Ascending aorta (tissue), 2 donors: Measurements from ENCODE around the gene AVPI1. TPM values are rescaled to one million over a fixed set of nuclear protein-coding genes. Genes with fewer than 3 reads are reported as not detected.
"Not testable (repeated sequence)": the region's sequence is repeated elsewhere in the genome, so short reads cannot be mapped to it uniquely, and the experiment has no call there.

ENCODE experiments used
- DNase-seq, 2 donors: peaks; one replicate each; pipeline ENCODE4 v3.0.0-alpha.2; 2019; ENCODE audit warnings: low spot score in 2 of 2
- H3K27ac ChIP-seq, 2 donors: fragments of 200-600 bp; sonication (generic); one replicate each; pipeline ENCODE4 v1.5.1; 2016 to 2017; ENCODE audit warnings: mild to moderate bottlenecking in 1 of 2
- H3K27me3 ChIP-seq: fragments of 200-600 bp; sonication (generic); one replicate; pipeline ENCODE4 v1.5.1; 2017
- H3K36me3 ChIP-seq, 2 donors: fragments of 200-600 bp; sonication (generic); one replicate each; pipeline ENCODE4 v1.5.1; 2016
- H3K4me1 ChIP-seq, 2 donors: fragments of 200-600 bp; sonication (generic); one replicate each; pipeline ENCODE4 v1.5.1; 2016 to 2017; ENCODE audit warnings: mild to moderate bottlenecking in 1 of 2
- H3K4me3 ChIP-seq, 2 donors: fragments of 200-600 bp; sonication (generic); one replicate each; pipeline ENCODE4 v1.5.1; 2016 to 2017; ENCODE audit warnings: mild to moderate bottlenecking in 1 of 2
- H3K9me3 ChIP-seq, 2 donors: fragments of 200-600 bp; sonication (generic); one replicate each; pipeline ENCODE4 v1.5.1; 2016
- CTCF ChIP-seq, 3 experiments: fragments of 200-600 bp in 2 of 3; fragments of 450-650 bp in 1 of 3; sonication (generic) in 2 of 3; IDR thresholded peaks; one replicate each; pipeline ENCODE4 v1.5.1; 2016 to 2019; ENCODE audit warnings: antibody characterized with exemption in 3 of 3, mild to moderate bottlenecking in 1 of 3, moderate library complexity in 1 of 3
- intact Hi-C: fragments of 100-400 bp; cut with DNase I; formaldehyde crosslinking; loops from one replicate; pipeline ENCODE4 v1.15.1; 2023
- total RNA-seq: library from RNA; depleted of rRNA; stranded (reverse); fragments of >200 nt; gene quantifications from one replicate; pipeline ENCODE4 v1.1.0, GENCODE V29; 2016

Gene AVPI1
- total RNA-seq, 1 donor from 2014 or later = 23.7 TPM

GRCh38 chr10:97684866-97685394 is 2.1 kb downstream of the AVPI1 start:
- Histone ChIP-seq H3K36me3 (no peaks in the 10 kb centered on the region), H3K9me3 (no peaks in the 10 kb centered on the region), H3K4me3 (peak overlapping the region; percentile 75 to 93), H3K4me1 (peaks cover 10 to 48% of the 10 kb centered on the region in 2 donors), H3K27ac (peak overlapping the region; percentile 92 to 94), H3K27me3 (no peaks in the 10 kb centered on the region)
- intact Hi-C loops = no loop called here
- no peak for DNase-seq
- TF ChIP-seq CTCF (IDR thresholded peaks at IDR 0.05) = no peak

DNA sequence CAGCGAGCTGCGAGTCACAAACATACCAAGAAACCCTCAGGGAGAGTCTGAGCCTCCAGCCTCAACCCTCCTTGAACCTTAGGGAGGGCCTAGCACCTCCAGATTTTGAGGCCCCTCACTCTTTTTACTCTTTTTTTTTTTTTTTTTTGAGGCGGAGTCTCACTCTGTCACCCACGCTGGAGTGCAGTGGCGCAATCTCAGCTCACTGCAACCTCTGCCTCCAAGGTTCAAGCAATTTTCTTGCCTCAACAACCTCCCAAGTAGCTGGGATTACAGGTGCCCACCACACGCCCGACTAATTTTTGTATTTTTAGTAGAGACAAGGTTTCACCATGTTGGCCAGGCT is 2.7 kb downstream of the AVPI1 start:
- H3K9me3 ChIP-seq, intact Hi-C loops, H3K36me3 ChIP-seq, H3K27me3 ChIP-seq, DNase-seq: not testable (repeated sequence)
- Histone ChIP-seq H3K4me1 (peaks cover 10 to 47% of the 10 kb centered on the region in 2 donors), H3K27ac (peak overlapping the region; percentile 92 to 94), H3K4me3 (peak overlapping the region; percentile 75 to 93)

GRCh38 chr10:97683556-97684367 is 3.3 kb downstream of the AVPI1 start:
- Histone ChIP-seq H3K4me1 (peaks cover 10 to 41% of the 10 kb centered on the region in 2 donors), H3K4me3 (peak overlapping the region; percentile 75 to 93), H3K9me3 (no peaks in the 10 kb centered on the region), H3K36me3 (peaks cover 5 to 10% of the 10 kb centered on the region in 2 donors), H3K27ac (peak overlapping the region; percentile 92 to 94), H3K27me3 (no peaks in the 10 kb centered on the region)
- TF ChIP-seq CTCF (IDR thresholded peaks at IDR 0.05) = no peak
- intact Hi-C loops = no loop called here
- DNase-seq = no peak

- Histone ChIP-seq H3K9me3 (no peaks in the 10 kb centered on the region), H3K27ac (no peak overlapping the region), H3K36me3 (peaks cover 20 to 25% of the 10 kb centered on the region in 2 donors), H3K4me1 (peaks cover 5 to 29% of the 10 kb centered on the region in 2 donors), H3K4me3 (no peak overlapping the region), H3K27me3 (no peaks in the 10 kb centered on the region)
- intact Hi-C loops = no loop called here
- TF ChIP-seq CTCF (IDR thresholded peaks at IDR 0.05) = no peak
- no peak for DNase-seq
Observed at GRCh38 chr10:97682042-97682441, 5.0 kb downstream of the AVPI1 start.

- no peaks in the 10 kb centered on the region for H3K27me3 ChIP-seq
- no peak overlapping the region for H3K4me3 ChIP-seq
- H3K27ac ChIP-seq = no peak overlapping the region
- TF ChIP-seq CTCF (IDR thresholded peaks at IDR 0.05) = no peak
- intact Hi-C loops = no loop called here
- H3K9me3 ChIP-seq = no peaks in the 10 kb centered on the region
- DNase-seq = no peak
- peaks cover 38 to 47% of the 10 kb centered on the region in 2 donors for H3K36me3 ChIP-seq
- peaks cover 0 to 19% of the 10 kb centered on the region in 2 donors for H3K4me1 ChIP-seq
Observed at GRCh38 chr10:97679594-97679993, 7.4 kb downstream of the AVPI1 start.
